Trophoblast cell (in vitro differentiated cells and primary cell): Measurements from ENCODE around the gene PTH1R.

Experiments
- DNase-seq, 2 donors: peaks; one replicate each; pipeline ENCODE4 v3.0.0-alpha.2; 2016
- H2AFZ ChIP-seq: 2 replicates; pipeline ENCODE4 v1.6.1; 2013; ENCODE audit warnings: low read length, moderate library complexity, mild to moderate bottlenecking; ENCODE audit not compliant: insufficient read depth, poor library complexity
- H2AK5ac ChIP-seq: 2 replicates; pipeline ENCODE4 v1.6.1; 2013; ENCODE audit warnings: mild to moderate bottlenecking, low read length
- H2BK120ac ChIP-seq: 2 replicates; pipeline ENCODE4 v1.6.1; 2013; ENCODE audit warnings: low read length, mild to moderate bottlenecking, moderate library complexity; ENCODE audit not compliant: insufficient read depth, poor library complexity
- H2BK12ac ChIP-seq: 2 replicates; pipeline ENCODE4 v1.6.1; 2013; ENCODE audit warnings: mild to moderate bottlenecking, low read length, moderate library complexity
- H2BK5ac ChIP-seq: 2 replicates; pipeline ENCODE4 v1.6.1; 2013; ENCODE audit warnings: low read length, low read depth, moderate library complexity, mild to moderate bottlenecking; ENCODE audit not compliant: poor library complexity
- H3K14ac ChIP-seq: 2 replicates; pipeline ENCODE4 v1.6.1; 2013; ENCODE audit warnings: mild to moderate bottlenecking, low read length
- H3K18ac ChIP-seq: 2 replicates; pipeline ENCODE4 v1.6.1; 2013; ENCODE audit warnings: mild to moderate bottlenecking, low read length
- H3K23ac ChIP-seq: 2 replicates; pipeline ENCODE4 v1.6.1; 2013; ENCODE audit warnings: low read length
- H3K27ac ChIP-seq: 2 replicates; pipeline ENCODE4 v1.5.1; 2013; ENCODE audit warnings: low read depth, mild to moderate bottlenecking, inconsistent platforms, low read length, moderate library complexity
- H3K27me3 ChIP-seq: 2 replicates; pipeline ENCODE4 v1.6.1; 2013; ENCODE audit warnings: inconsistent platforms, mild to moderate bottlenecking, low read length, moderate library complexity; ENCODE audit not compliant: insufficient read depth
- H3K36me3 ChIP-seq, 2 experiments: 1 replicate in 1 of 2; 2 replicates in 1 of 2; pipeline ENCODE4 v1.6.1; 2013; ENCODE audit warnings: low read length in 2 of 2, mild to moderate bottlenecking in 2 of 2, moderate library complexity in 1 of 2; ENCODE audit not compliant: insufficient read depth in 2 of 2, control insufficient read depth in 1 of 2
- H3K4ac ChIP-seq: 2 replicates; pipeline ENCODE4 v1.6.1; 2013; ENCODE audit warnings: low read depth, mild to moderate bottlenecking, low read length, moderate library complexity
- H3K4me1 ChIP-seq, 2 experiments: 1 replicate in 1 of 2; 2 replicates in 1 of 2; pipeline ENCODE4 v1.6.1; 2013; ENCODE audit warnings: low read length in 2 of 2, mild to moderate bottlenecking in 2 of 2, moderate library complexity in 1 of 2; ENCODE audit not compliant: insufficient read depth in 2 of 2, control insufficient read depth in 1 of 2
- H3K4me2 ChIP-seq: 2 replicates; pipeline ENCODE4 v1.6.1; 2013; ENCODE audit warnings: inconsistent platforms, mild to moderate bottlenecking, low read length, moderate library complexity
- H3K4me3 ChIP-seq: 2 replicates; pipeline ENCODE4 v1.5.1; 2013; ENCODE audit warnings: mild to moderate bottlenecking, low read depth, low read length, inconsistent platforms
- H3K79me1 ChIP-seq: one replicate; pipeline ENCODE4 v1.6.1; 2013; ENCODE audit warnings: low read length
- H3K79me2 ChIP-seq: 2 replicates; pipeline ENCODE4 v1.6.1; 2013; ENCODE audit warnings: low read length, mild to moderate bottlenecking; ENCODE audit not compliant: control insufficient read depth, insufficient read depth, poor library complexity
- H3K9ac ChIP-seq: 2 replicates; pipeline ENCODE4 v1.6.1; 2013; ENCODE audit warnings: mild to moderate bottlenecking, low read length
- H3K9me3 ChIP-seq: 2 replicates; pipeline ENCODE4 v1.6.1; 2013; ENCODE audit warnings: low read depth, mild to moderate bottlenecking, control low read depth, inconsistent platforms, low read length; ENCODE audit not compliant: insufficient read depth
- H4K12ac ChIP-seq: 2 replicates; pipeline ENCODE4 v1.6.1; 2013; ENCODE audit warnings: low read depth, mild to moderate bottlenecking, low read length, moderate library complexity
- H4K8ac ChIP-seq: 2 replicates; pipeline ENCODE4 v1.6.1; 2013; ENCODE audit warnings: low read depth, mild to moderate bottlenecking, low read length, moderate library complexity
- H4K91ac ChIP-seq: one replicate; pipeline ENCODE4 v1.6.1; 2013; ENCODE audit warnings: low read depth, mild to moderate bottlenecking, low read length, moderate library complexity
- WGBS: extraction: QIAGEN DNeasy Blood & Tissue Kit; methylation state at CpG from one replicate; pipeline ENCODE4 v1.1.7; 2013; ENCODE audit warnings: missing lambda C conversion rate; ENCODE audit not compliant: insufficient read length, insufficient coverage; ENCODE audit errors: extremely low coverage; 5-methylcytosine and 5-hydroxymethylcytosine counted together

PTH1R gene

DNA sequence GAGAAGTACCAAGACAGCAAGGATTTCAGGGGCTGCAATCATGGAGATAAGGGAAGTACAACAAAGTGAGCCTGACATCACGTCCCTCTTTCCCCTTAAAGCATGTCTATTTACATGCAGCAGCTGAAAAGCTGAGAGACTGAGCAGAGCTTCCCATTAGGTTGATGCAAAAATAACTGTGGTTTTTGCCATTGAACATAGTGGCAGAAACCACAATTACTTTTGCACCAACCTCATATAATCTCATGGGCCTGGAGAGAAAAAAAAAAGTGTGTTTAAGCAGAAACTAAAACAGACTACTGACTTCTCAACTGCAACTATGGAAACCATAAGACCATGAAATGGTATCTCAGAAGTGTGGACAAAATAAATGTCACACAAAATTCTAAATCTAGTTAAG, 50.8 kb downstream of the PTH1R start:
- no peak overlapping the region for H3K23ac ChIP-seq
- no peak overlapping the region for H3K4me3 ChIP-seq
- H3K79me2 ChIP-seq = no peaks in the 10 kb centered on the region
- H3K4me1 ChIP-seq = peaks cover 21 to 26% of the 10 kb centered on the region in 2 experiments
- no peak overlapping the region for H2AK5ac ChIP-seq
- no peak overlapping the region for H2BK5ac ChIP-seq
- H3K9ac ChIP-seq = no peak overlapping the region
- no peak overlapping the region for H3K4me2 ChIP-seq
- H3K79me1 ChIP-seq = no peaks in the 10 kb centered on the region
- no peak overlapping the region for H3K18ac ChIP-seq
- H3K27me3 ChIP-seq = no peaks in the 10 kb centered on the region
- no peak overlapping the region for H3K4ac ChIP-seq
- H2AFZ ChIP-seq = no peak overlapping the region
- no peak overlapping the region for H4K91ac ChIP-seq
- no peak overlapping the region for H3K14ac ChIP-seq
- no CpG with 5 or more reads among the region's 1 CpG for WGBS
- H2BK12ac ChIP-seq = no peak overlapping the region
- DNase-seq = no peak
- peaks cover 28 to 34% of the 10 kb centered on the region in 2 experiments for H3K36me3 ChIP-seq
- H3K9me3 ChIP-seq = no peaks in the 10 kb centered on the region
- no peak overlapping the region for H4K12ac ChIP-seq
- no peak overlapping the region for H2BK120ac ChIP-seq
- no peak overlapping the region for H4K8ac ChIP-seq
- no peak overlapping the region for H3K27ac ChIP-seq

DNA sequence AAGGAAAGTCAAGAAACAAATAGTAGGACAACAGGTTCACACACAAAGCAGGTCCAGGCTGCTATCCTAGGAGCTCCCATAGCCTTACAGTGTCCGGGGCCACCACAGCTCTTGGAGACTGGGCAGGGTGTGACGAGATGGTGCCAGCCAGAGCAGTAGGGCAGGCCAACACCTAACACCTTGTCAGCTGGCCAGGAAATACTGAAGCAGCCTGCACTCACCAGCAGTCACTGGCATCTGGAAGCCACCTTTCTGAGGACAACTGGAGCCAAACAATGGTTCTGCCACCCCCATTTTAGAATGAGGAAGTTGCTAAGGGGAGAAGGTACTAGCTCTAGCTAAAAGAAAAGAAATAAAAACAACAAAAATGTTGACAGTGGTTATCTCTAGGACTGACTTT, 51.8 kb downstream of the PTH1R start:
- H4K91ac ChIP-seq = no peak overlapping the region
- no CpG with 5 or more reads among the region's 2 CpGs for WGBS
- H3K27me3 ChIP-seq = no peaks in the 10 kb centered on the region
- no peak overlapping the region for H2BK5ac ChIP-seq
- peaks cover 27 to 30% of the 10 kb centered on the region in 2 experiments for H3K36me3 ChIP-seq
- H3K4me3 ChIP-seq = no peak overlapping the region
- no peak overlapping the region for H3K4me2 ChIP-seq
- no peak overlapping the region for H3K9ac ChIP-seq
- no peaks in the 10 kb centered on the region for H3K79me1 ChIP-seq
- peaks cover 3% of the 10 kb centered on the region for H3K79me2 ChIP-seq
- no peak overlapping the region for H2BK120ac ChIP-seq
- no peaks in the 10 kb centered on the region for H3K9me3 ChIP-seq
- no peak overlapping the region for H2AK5ac ChIP-seq
- no peak overlapping the region for H3K18ac ChIP-seq
- H3K4ac ChIP-seq = no peak overlapping the region
- no peak overlapping the region for H4K12ac ChIP-seq
- H4K8ac ChIP-seq = no peak overlapping the region
- H2BK12ac ChIP-seq = no peak overlapping the region
- DNase-seq = no peak
- H3K27ac ChIP-seq = no peak overlapping the region
- no peak overlapping the region for H2AFZ ChIP-seq
- no peak overlapping the region for H3K23ac ChIP-seq
- H3K14ac ChIP-seq = no peak overlapping the region
- peaks cover 22 to 27% of the 10 kb centered on the region in 2 experiments for H3K4me1 ChIP-seq

- no peak overlapping the region for H3K23ac ChIP-seq
- H3K18ac ChIP-seq = peak overlapping the region; percentile 57
- no peak overlapping the region for H2AK5ac ChIP-seq
- H4K8ac ChIP-seq = no peak overlapping the region
- no peak overlapping the region for H4K12ac ChIP-seq
- no peak overlapping the region for H2BK5ac ChIP-seq
- H3K14ac ChIP-seq = peak overlapping the region; percentile 47
- H3K79me2 ChIP-seq = peaks cover 3% of the 10 kb centered on the region
- peaks cover 25 to 31% of the 10 kb centered on the region in 2 experiments for H3K36me3 ChIP-seq
- H3K9me3 ChIP-seq = no peaks in the 10 kb centered on the region
- H2BK12ac ChIP-seq = no peak overlapping the region
- H3K27me3 ChIP-seq = no peaks in the 10 kb centered on the region
- peaks cover 30 to 33% of the 10 kb centered on the region in 2 experiments for H3K4me1 ChIP-seq
- peak; percentile 28 to 30 for DNase-seq
- H2BK120ac ChIP-seq = no peak overlapping the region
- no peak overlapping the region for H3K9ac ChIP-seq
- H3K4me3 ChIP-seq = no peak overlapping the region
- peak overlapping the region; percentile 56 for H3K4ac ChIP-seq
- H3K79me1 ChIP-seq = peaks cover 3% of the 10 kb centered on the region
- H4K91ac ChIP-seq = no peak overlapping the region
- no peak overlapping the region for H2AFZ ChIP-seq
- no peak overlapping the region for H3K4me2 ChIP-seq
- WGBS = no CpG with 5 or more reads among the region's 9 CpGs
- H3K27ac ChIP-seq = no peak overlapping the region
Measured at GRCh38 chr3:46930166-46930944, 52.8 kb downstream of the PTH1R start.

- H3K27me3 ChIP-seq = no peaks in the 10 kb centered on the region
- no peaks in the 10 kb centered on the region for H3K9me3 ChIP-seq
- peak in 1 of 2 donors; percentile 34 for DNase-seq
- no peak overlapping the region for H4K91ac ChIP-seq
- H2BK120ac ChIP-seq = no peak overlapping the region
- no peak overlapping the region for H2AK5ac ChIP-seq
- H3K36me3 ChIP-seq = peaks cover 19 to 25% of the 10 kb centered on the region in 2 experiments
- WGBS = no CpG with 5 or more reads among the region's 3 CpGs
- H3K4me2 ChIP-seq = no peak overlapping the region
- H2AFZ ChIP-seq = no peak overlapping the region
- no peak overlapping the region for H3K4me3 ChIP-seq
- no peak overlapping the region for H3K4ac ChIP-seq
- H3K18ac ChIP-seq = peak overlapping the region; percentile 57
- H3K79me2 ChIP-seq = peaks cover 3% of the 10 kb centered on the region
- H3K79me1 ChIP-seq = peaks cover 3% of the 10 kb centered on the region
- no peak overlapping the region for H2BK12ac ChIP-seq
- H3K23ac ChIP-seq = no peak overlapping the region
- H4K12ac ChIP-seq = no peak overlapping the region
- H2BK5ac ChIP-seq = no peak overlapping the region
- no peak overlapping the region for H3K14ac ChIP-seq
- H3K4me1 ChIP-seq = peaks cover 33 to 35% of the 10 kb centered on the region in 2 experiments
- H3K9ac ChIP-seq = no peak overlapping the region
- H3K27ac ChIP-seq = no peak overlapping the region
- H4K8ac ChIP-seq = no peak overlapping the region
Measured at GRCh38 chr3:46930945-46931403, 53.5 kb downstream of the PTH1R start.
